Right lobe of liver (tissue), 4 donors: ENCODE data around the gene ARFGAP1.

Experiments
- POLR2A ChIP-seq: fragments of 450-650 bp; IDR thresholded peaks from one replicate; pipeline ENCODE4 v1.6.1; 2017; ENCODE audit warnings: antibody characterized with exemption, mild to moderate bottlenecking
- TF ChIP-seq, protein P1 (sequence below), 4 donors: fragments of 200-600 bp in 3 of 4; fragments of 450-650 bp in 1 of 4; IDR thresholded peaks; one replicate each; pipeline versions ENCODE4 v1.5.1 to v1.8.0; 2016 to 2022; ENCODE audit warnings: antibody characterized with exemption in 4 of 4, mild to moderate bottlenecking in 2 of 4
- donor health status: DM: no; HTN: no; CAD: no.
- donor health status: DM: no; HTN: no; CAD: no.
- donor health status: DM: no; HTN: yes; CAD: no.

DNA sequence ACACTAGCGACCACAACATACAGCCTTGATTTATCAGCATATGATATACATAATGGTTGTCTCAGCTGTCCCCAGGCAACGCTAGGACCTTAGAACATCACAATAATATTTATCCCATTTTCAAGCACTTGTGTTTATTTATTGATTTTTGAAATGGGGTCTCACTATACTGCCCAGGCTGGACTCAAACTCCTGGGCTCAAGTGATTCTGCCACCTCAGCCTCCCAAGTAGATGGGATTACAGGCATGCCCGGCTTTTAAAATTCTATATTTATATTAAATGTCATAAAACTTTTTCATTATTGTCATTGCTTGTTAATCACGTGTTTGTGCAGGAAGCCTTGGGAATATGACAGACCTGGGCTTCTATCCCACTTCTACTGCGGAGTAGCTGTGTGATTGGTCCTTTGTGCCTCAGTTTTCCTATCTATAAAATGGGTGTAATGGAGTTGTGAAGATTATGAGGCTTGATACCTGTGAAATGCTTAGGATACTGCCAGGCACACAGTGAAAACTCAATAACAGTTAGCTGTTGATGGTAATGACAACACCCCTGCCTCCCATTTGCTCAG lies 30.6 kb downstream of the ARFGAP1 start:
- TF ChIP-seq, protein P1, sequence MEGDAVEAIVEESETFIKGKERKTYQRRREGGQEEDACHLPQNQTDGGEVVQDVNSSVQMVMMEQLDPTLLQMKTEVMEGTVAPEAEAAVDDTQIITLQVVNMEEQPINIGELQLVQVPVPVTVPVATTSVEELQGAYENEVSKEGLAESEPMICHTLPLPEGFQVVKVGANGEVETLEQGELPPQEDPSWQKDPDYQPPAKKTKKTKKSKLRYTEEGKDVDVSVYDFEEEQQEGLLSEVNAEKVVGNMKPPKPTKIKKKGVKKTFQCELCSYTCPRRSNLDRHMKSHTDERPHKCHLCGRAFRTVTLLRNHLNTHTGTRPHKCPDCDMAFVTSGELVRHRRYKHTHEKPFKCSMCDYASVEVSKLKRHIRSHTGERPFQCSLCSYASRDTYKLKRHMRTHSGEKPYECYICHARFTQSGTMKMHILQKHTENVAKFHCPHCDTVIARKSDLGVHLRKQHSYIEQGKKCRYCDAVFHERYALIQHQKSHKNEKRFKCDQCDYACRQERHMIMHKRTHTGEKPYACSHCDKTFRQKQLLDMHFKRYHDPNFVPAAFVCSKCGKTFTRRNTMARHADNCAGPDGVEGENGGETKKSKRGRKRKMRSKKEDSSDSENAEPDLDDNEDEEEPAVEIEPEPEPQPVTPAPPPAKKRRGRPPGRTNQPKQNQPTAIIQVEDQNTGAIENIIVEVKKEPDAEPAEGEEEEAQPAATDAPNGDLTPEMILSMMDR (IDR thresholded peaks at IDR 0.05), result no peak
- no peak for TF ChIP-seq POLR2A
